OCI-M1 (cell line): ENCODE measurements around the gene CPNE6.

Experiments
- DNase-seq: peaks from one replicate; lab custom pipeline; 2025; lab: John Stamatoyannopoulos, UW

The CPNE6 gene

GRCh38 chr14:24086193-24086955, 15.0 kb downstream of the CPNE6 start:
- no peak for DNase-seq

GRCh38 chr14:24087004-24087403, 15.6 kb downstream of the CPNE6 start:
- DNase-seq: no peak

- no peak for DNase-seq
Measured at GRCh38 chr14:24088095-24088494, 16.7 kb downstream of the CPNE6 start.

GRCh38 chr14:24089890-24090289, 18.5 kb downstream of the CPNE6 start:
- no peak for DNase-seq

GRCh38 chr14:24092110-24092504, 20.7 kb downstream of the CPNE6 start:
- no peak for DNase-seq

GRCh38 chr14:24092505-24093206, 21.3 kb downstream of the CPNE6 start:
- DNase-seq: no peak

GRCh38 chr14:24093207-24093900, 22.0 kb downstream of the CPNE6 start:
- no peak for DNase-seq

GRCh38 chr14:24093901-24094840, 22.8 kb downstream of the CPNE6 start, which contains the start of gene PCK2:
Gene PCK2 (plus strand): TSS chr14:24094311. CDS start chr14:24094406, 95 bp downstream.
- DNase-seq: peak; percentile 98

- DNase-seq: no peak
Measured at GRCh38 chr14:24094841-24095270, 23.5 kb downstream of the CPNE6 start.

- DNase-seq: peak; percentile 89
Measured at GRCh38 chr14:24095271-24096068, 24.1 kb downstream of the CPNE6 start.

GRCh38 chr14:24096545-24097181, 25.3 kb downstream of the CPNE6 start:
- no peak for DNase-seq

GRCh38 chr14:24098229-24098926, 27.0 kb downstream of the CPNE6 start:
- no peak for DNase-seq

GRCh38 chr14:24098927-24099813, 27.8 kb downstream of the CPNE6 start:
- DNase-seq: no peak

GRCh38 chr14:24100197-24100981, 29.0 kb downstream of the CPNE6 start:
- DNase-seq: no peak

GRCh38 chr14:24100982-24101494, 29.7 kb downstream of the CPNE6 start:
- DNase-seq: no peak

GRCh38 chr14:24102357-24103048, 31.1 kb downstream of the CPNE6 start:
- DNase-seq: no peak

- DNase-seq: no peak
Measured at GRCh38 chr14:24103451-24103850, 32.1 kb downstream of the CPNE6 start.
